Upper lobe of left lung (tissue), 4 donors: ENCODE results near the gene TTPAL.

ENCODE experiments used
- EP300 ChIP-seq, 4 donors: sonication (generic); formaldehyde crosslinking; IDR thresholded peaks; one replicate each; pipeline ENCODE4 v1.5.1; 2017; ENCODE audit warnings: antibody characterized with exemption in 4 of 4, control low read depth in 2 of 4
- POLR2AphosphoS5 ChIP-seq, 2 donors: sonication (generic); formaldehyde crosslinking; IDR thresholded peaks; one replicate each; pipeline ENCODE4 v1.5.1; 2017; ENCODE audit warnings: antibody characterized with exemption in 2 of 2
- TF ChIP-seq, protein P1 (sequence below), 6 experiments: fragments of 450-650 bp in 4 of 6; fragments of 200-600 bp in 2 of 6; sonication (generic) in 2 of 6; IDR thresholded peaks; one replicate each; pipeline ENCODE4 v1.5.1; 2016 to 2019; ENCODE audit warnings: antibody characterized with exemption in 6 of 6

DNA sequence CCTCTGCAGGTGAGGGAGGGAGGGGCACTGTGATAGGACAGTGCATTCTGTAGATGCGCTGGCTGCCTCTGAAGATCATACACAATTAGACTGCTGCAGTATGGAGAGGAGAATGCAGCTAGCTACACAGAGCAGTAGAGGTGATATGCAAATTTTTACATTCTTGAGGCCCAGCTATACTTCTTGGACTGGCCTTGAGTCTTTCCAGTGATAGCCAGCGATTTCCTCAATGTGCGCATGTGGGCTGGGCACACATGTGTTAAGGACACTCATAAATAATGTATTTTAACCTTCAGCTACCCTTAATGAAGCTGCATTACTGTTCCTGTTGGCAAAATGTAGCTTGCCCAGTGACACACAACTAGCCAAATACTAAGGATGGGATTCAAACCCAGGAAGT, 19.0 kb downstream of the TTPAL start:
- TF ChIP-seq POLR2AphosphoS5 (IDR thresholded peaks at IDR 0.05) = no peak
- TF ChIP-seq, protein P1, sequence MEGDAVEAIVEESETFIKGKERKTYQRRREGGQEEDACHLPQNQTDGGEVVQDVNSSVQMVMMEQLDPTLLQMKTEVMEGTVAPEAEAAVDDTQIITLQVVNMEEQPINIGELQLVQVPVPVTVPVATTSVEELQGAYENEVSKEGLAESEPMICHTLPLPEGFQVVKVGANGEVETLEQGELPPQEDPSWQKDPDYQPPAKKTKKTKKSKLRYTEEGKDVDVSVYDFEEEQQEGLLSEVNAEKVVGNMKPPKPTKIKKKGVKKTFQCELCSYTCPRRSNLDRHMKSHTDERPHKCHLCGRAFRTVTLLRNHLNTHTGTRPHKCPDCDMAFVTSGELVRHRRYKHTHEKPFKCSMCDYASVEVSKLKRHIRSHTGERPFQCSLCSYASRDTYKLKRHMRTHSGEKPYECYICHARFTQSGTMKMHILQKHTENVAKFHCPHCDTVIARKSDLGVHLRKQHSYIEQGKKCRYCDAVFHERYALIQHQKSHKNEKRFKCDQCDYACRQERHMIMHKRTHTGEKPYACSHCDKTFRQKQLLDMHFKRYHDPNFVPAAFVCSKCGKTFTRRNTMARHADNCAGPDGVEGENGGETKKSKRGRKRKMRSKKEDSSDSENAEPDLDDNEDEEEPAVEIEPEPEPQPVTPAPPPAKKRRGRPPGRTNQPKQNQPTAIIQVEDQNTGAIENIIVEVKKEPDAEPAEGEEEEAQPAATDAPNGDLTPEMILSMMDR (IDR thresholded peaks at IDR 0.05) = no peak
- no peak for TF ChIP-seq EP300 (IDR thresholded peaks at IDR 0.05)
